ENCODE results near the gene SCRT2.

GRCh38 chr20:664151-664550 lies 11.5 kb downstream of the SCRT2 start:
- TF ChIP-seq CTCF (IDR thresholded peaks at IDR 0.05) (no peak), POLR2A (IDR thresholded peaks at IDR 0.05) (no peak), EP300 (IDR thresholded peaks at IDR 0.05) (no peak)

All from ovary (tissue), 3 donors.